IPS-20b (cell line): Measurements from ENCODE around the gene TERB1.
"Not testable (repeated sequence)": the region's sequence is repeated elsewhere in the genome, so short reads cannot be mapped to it uniquely, and the experiment has no call there.

ENCODE experiments used
- H3K27ac ChIP-seq: one replicate; pipeline ENCODE4 v1.5.1; 2013; ENCODE audit warnings: low read length
- H3K27me3 ChIP-seq: 2 replicates; pipeline ENCODE4 v1.6.1; 2013; ENCODE audit warnings: mild to moderate bottlenecking, low read length, inconsistent platforms; ENCODE audit not compliant: insufficient read depth
- H3K36me3 ChIP-seq: 2 replicates; pipeline ENCODE4 v1.6.1; 2013; ENCODE audit warnings: low read depth, mild to moderate bottlenecking, inconsistent platforms, low read length, moderate library complexity; ENCODE audit not compliant: insufficient read depth
- H3K4me1 ChIP-seq: 2 replicates; pipeline ENCODE4 v1.6.1; 2013; ENCODE audit warnings: mild to moderate bottlenecking, control low read depth, inconsistent platforms, low read length, moderate library complexity; ENCODE audit not compliant: insufficient read depth
- H3K4me3 ChIP-seq: 2 replicates; pipeline ENCODE4 v1.5.1; 2013; ENCODE audit warnings: mild to moderate bottlenecking, low read length, inconsistent platforms
- H3K9ac ChIP-seq: 2 replicates; pipeline ENCODE4 v1.6.1; 2013; ENCODE audit warnings: low read depth, mild to moderate bottlenecking, inconsistent platforms, low read length, moderate library complexity
- H3K9me3 ChIP-seq: 2 replicates; pipeline ENCODE4 v1.6.1; 2013; ENCODE audit warnings: mild to moderate bottlenecking, low read depth, low read length, inconsistent platforms; ENCODE audit not compliant: insufficient read depth

Gene TERB1

GRCh38 chr16:66814734-66815133, 13.3 kb upstream of the TERB1 start:
- no peak overlapping the region for H3K27ac ChIP-seq
- H3K4me1 ChIP-seq = no peaks in the 10 kb centered on the region
- H3K36me3 ChIP-seq = peaks cover 94% of the 10 kb centered on the region
- H3K9ac ChIP-seq = no peak overlapping the region
- H3K4me3 ChIP-seq = no peak overlapping the region
- no peaks in the 10 kb centered on the region for H3K9me3 ChIP-seq
- H3K27me3 ChIP-seq = no peaks in the 10 kb centered on the region

GRCh38 chr16:66811043-66811442, 9.7 kb upstream of the TERB1 start:
- H3K4me3 ChIP-seq = no peak overlapping the region
- no peaks in the 10 kb centered on the region for H3K4me1 ChIP-seq
- no peak overlapping the region for H3K27ac ChIP-seq
- H3K36me3 ChIP-seq = peaks cover 93% of the 10 kb centered on the region
- no peak overlapping the region for H3K9ac ChIP-seq
- no peaks in the 10 kb centered on the region for H3K27me3 ChIP-seq
- H3K9me3 ChIP-seq = no peaks in the 10 kb centered on the region

- Histone ChIP-seq H3K9me3 (no peaks in the 10 kb centered on the region), H3K27ac (no peak overlapping the region), H3K4me3 (no peak overlapping the region), H3K4me1 (no peaks in the 10 kb centered on the region), H3K9ac (no peak overlapping the region), H3K27me3 (no peaks in the 10 kb centered on the region), H3K36me3 (peaks cover 94% of the 10 kb centered on the region)
Observed at GRCh38 chr16:66810391-66810790, 9.0 kb upstream of the TERB1 start.

- H3K36me3 ChIP-seq = peaks cover 94% of the 10 kb centered on the region
- H3K9me3 ChIP-seq = no peaks in the 10 kb centered on the region
- no peak overlapping the region for H3K9ac ChIP-seq
- no peaks in the 10 kb centered on the region for H3K27me3 ChIP-seq
- H3K4me1 ChIP-seq = no peaks in the 10 kb centered on the region
- H3K27ac ChIP-seq = no peak overlapping the region
- H3K4me3 ChIP-seq = no peak overlapping the region
Observed at GRCh38 chr16:66809765-66810164, 8.4 kb upstream of the TERB1 start.

- H3K4me3 ChIP-seq = no peak overlapping the region
- no peak overlapping the region for H3K27ac ChIP-seq
- H3K9me3 ChIP-seq = no peaks in the 10 kb centered on the region
- no peaks in the 10 kb centered on the region for H3K27me3 ChIP-seq
- no peak overlapping the region for H3K9ac ChIP-seq
- H3K4me1 ChIP-seq = no peaks in the 10 kb centered on the region
- peaks cover 55% of the 10 kb centered on the region for H3K36me3 ChIP-seq
Observed at GRCh38 chr16:66802159-66802558, 775 bp upstream of the TERB1 start.

- Histone ChIP-seq H3K4me3 (no peak overlapping the region), H3K36me3 (peaks cover 42% of the 10 kb centered on the region), H3K9ac (no peak overlapping the region), H3K9me3 (no peaks in the 10 kb centered on the region), H3K27ac (no peak overlapping the region), H3K4me1 (no peaks in the 10 kb centered on the region), H3K27me3 (no peaks in the 10 kb centered on the region)
Observed at GRCh38 chr16:66800856-66801255, 528 bp downstream of the TERB1 start.

- H3K36me3 ChIP-seq = peaks cover 15% of the 10 kb centered on the region; the same call in 1 of the 2 replicates
- no peaks in the 10 kb centered on the region for H3K4me1 ChIP-seq
- no peak overlapping the region for H3K4me3 ChIP-seq
- H3K27me3 ChIP-seq = no peaks in the 10 kb centered on the region
- no peak overlapping the region for H3K27ac ChIP-seq
- H3K9ac ChIP-seq = no peak overlapping the region
- no peaks in the 10 kb centered on the region for H3K9me3 ChIP-seq
Observed at GRCh38 chr16:66798161-66798560, 3.2 kb downstream of the TERB1 start.

GRCh38 chr16:66793984-66794383, 7.4 kb downstream of the TERB1 start:
- H3K4me3 ChIP-seq, H3K4me1 ChIP-seq, H3K9me3 ChIP-seq, H3K36me3 ChIP-seq, H3K27me3 ChIP-seq, H3K27ac ChIP-seq, H3K9ac ChIP-seq: not testable (repeated sequence)

GRCh38 chr16:66790130-66790733, 11.2 kb downstream of the TERB1 start:
- Histone ChIP-seq H3K36me3 (no peaks in the 10 kb centered on the region), H3K4me1 (no peaks in the 10 kb centered on the region), H3K27me3 (no peaks in the 10 kb centered on the region), H3K9me3 (no peaks in the 10 kb centered on the region), H3K27ac (no peak overlapping the region), H3K9ac (no peak overlapping the region), H3K4me3 (no peak overlapping the region)

- Histone ChIP-seq H3K27ac (no peak overlapping the region), H3K36me3 (no peaks in the 10 kb centered on the region), H3K27me3 (no peaks in the 10 kb centered on the region), H3K4me1 (no peaks in the 10 kb centered on the region), H3K4me3 (no peak overlapping the region), H3K9me3 (no peaks in the 10 kb centered on the region), H3K9ac (no peak overlapping the region)
Observed at GRCh38 chr16:66787427-66787826, 14.0 kb downstream of the TERB1 start.

- no peak overlapping the region for H3K4me3 ChIP-seq
- H3K9ac ChIP-seq = no peak overlapping the region
- H3K9me3 ChIP-seq = no peaks in the 10 kb centered on the region
- H3K36me3 ChIP-seq = no peaks in the 10 kb centered on the region
- no peak overlapping the region for H3K27ac ChIP-seq
- H3K27me3 ChIP-seq = no peaks in the 10 kb centered on the region
- H3K4me1 ChIP-seq = no peaks in the 10 kb centered on the region
Observed at GRCh38 chr16:66786551-66786950, 14.8 kb downstream of the TERB1 start.

GRCh38 chr16:66776457-66776856, 24.9 kb downstream of the TERB1 start:
- Histone ChIP-seq H3K4me3 (no peak overlapping the region), H3K27ac (no peak overlapping the region), H3K4me1 (no peaks in the 10 kb centered on the region), H3K36me3 (no peaks in the 10 kb centered on the region), H3K9ac (no peak overlapping the region), H3K27me3 (no peaks in the 10 kb centered on the region), H3K9me3 (no peaks in the 10 kb centered on the region)
